GM12878 (cell line): ENCODE measurements around the gene TRIM42. TPM values are rescaled to one million over a fixed set of nuclear protein-coding genes. Genes with fewer than 3 reads are reported as not detected.

Experiments
- ATAC-seq: fragments of 200-7000 bp; cut with Tn5 transposase; 3 replicates; pipeline ENCODE4 v1.9.1; 2020; ENCODE audit warnings: mild to moderate bottlenecking, moderate library complexity
- BruUV-seq: library from RNA; stranded (reverse); fragments of 400-500 nt; replicated peaks from 2 replicates; lab custom pipeline; 2021; lab: Mats Ljungman, UMichigan
- CTCF ChIA-PET: fragments of 300-600 bp; sonication (Branson Sonifier 250); formaldehyde crosslinking; extraction: SDS; loops from one replicate; lab custom pipeline; 2021; ENCODE audit warnings: inconsistent platforms; lab: Yijun Ruan, JAX
- POLR2A ChIA-PET: fragments of 350-600 bp; formaldehyde crosslinking; extraction: SDS; loops from one replicate; lab custom pipeline; 2021; ENCODE audit warnings: inconsistent platforms; lab: Charles Lee
- RAD21 ChIA-PET: fragments of 300-600 bp; sonication (Branson Sonifier 250); formaldehyde crosslinking; loops from one replicate; lab custom pipeline; 2023; ENCODE audit warnings: antibody characterized with exemption; ENCODE audit not compliant: unreplicated experiment; lab: Charles Lee
- SMC1A ChIA-PET: fragments of 300-600 bp; sonication (Branson Sonifier 250); formaldehyde crosslinking; loops from one replicate; lab custom pipeline; 2023; ENCODE audit not compliant: unreplicated experiment, uncharacterized antibody; lab: Charles Lee
- DNase-seq: peaks from one replicate; pipeline ENCODE4 v3.0.0-alpha.2; 2011; ENCODE audit warnings: low read depth, low spot score
- FAIRE-seq: peaks from 3 replicates; lab custom pipeline; 2011; peaks lifted over from hg19 to GRCh38; lab: Jason Lieb, UNC
- H2AFZ ChIP-seq: 2 replicates; pipeline ENCODE4 v1.6.0; 2011; ENCODE audit warnings: low read depth, low read length, control low read depth; ENCODE audit not compliant: control insufficient read depth
- H3K27ac ChIP-seq: 2 replicates; pipeline ENCODE4 v1.5.1; 2011; ENCODE audit warnings: control low read depth; ENCODE audit not compliant: control insufficient read depth, insufficient read depth
- H3K27me3 ChIP-seq, 2 experiments: replicated peaks in 1 of 2; 2 replicates each; pipeline versions ENCODE4 v1.6.0 to v1.6.1; 2011; ENCODE audit warnings: low read length in 1 of 2; ENCODE audit not compliant: control insufficient read depth in 2 of 2, insufficient read depth in 2 of 2
- H3K36me3 ChIP-seq, 2 experiments: 2 replicates each; pipeline ENCODE4 v1.5.1; 2011; ENCODE audit warnings: low read length in 1 of 2; ENCODE audit not compliant: control insufficient read depth in 2 of 2, insufficient read depth in 2 of 2
- H3K4me1 ChIP-seq: 2 replicates; pipeline ENCODE4 v1.6.1; 2011; ENCODE audit warnings: mild to moderate bottlenecking, low read length, moderate library complexity, mixed read lengths; ENCODE audit not compliant: control insufficient read depth, insufficient read depth
- H3K4me2 ChIP-seq: 2 replicates; pipeline ENCODE4 v1.6.0; 2011; ENCODE audit warnings: control low read depth; ENCODE audit not compliant: control insufficient read depth, insufficient read depth
- H3K4me3 ChIP-seq: fragments of 200-600 bp; sonication (generic); 2 replicates; pipeline ENCODE4 v1.5.1; 2016
- H3K79me2 ChIP-seq: 2 replicates; pipeline ENCODE4 v1.6.0; 2011; ENCODE audit warnings: low read length; ENCODE audit not compliant: control insufficient read depth, insufficient read depth
- H3K9ac ChIP-seq: 2 replicates; pipeline ENCODE4 v1.8.0; 2011; ENCODE audit warnings: low read length, control low read depth, mixed read lengths; ENCODE audit not compliant: control insufficient read depth, insufficient read depth
- H3K9me3 ChIP-seq: replicated peaks from 3 replicates; pipeline ENCODE4 v1.5.1; 2011; ENCODE audit warnings: mild to moderate bottlenecking, low read length; ENCODE audit not compliant: control insufficient read depth, insufficient read depth
- H4K20me1 ChIP-seq: 2 replicates; pipeline ENCODE4 v1.6.0; 2011; ENCODE audit not compliant: control insufficient read depth, insufficient read depth
- RFX5 ChIP-seq: IDR thresholded peaks from 2 replicates; pipeline ENCODE4 v1.6.1; 2011; ENCODE audit warnings: low read depth, low read length, improper control_type of control experiment
- ZBTB40 ChIP-seq: fragments of 450-650 bp; IDR thresholded peaks from 2 replicates; pipeline ENCODE4 v1.6.1; 2016; ENCODE audit warnings: mild to moderate bottlenecking, moderate library complexity, borderline replicate concordance
- ZNF207 ChIP-seq: fragments of 450-650 bp; IDR thresholded peaks from 2 replicates; pipeline ENCODE4 v1.6.1; 2014; ENCODE audit warnings: antibody characterized with exemption, mild to moderate bottlenecking, borderline replicate concordance
- in situ Hi-C: fragments of 300-500 bp; cut with MboI; formaldehyde crosslinking; loops from 9 replicates; pipeline ENCODE4 v1.14.3; 2018; ENCODE audit warnings: mixed read lengths
- intact Hi-C: fragments of 100-400 bp; cut with micrococcal nuclease; formaldehyde crosslinking; loops from one replicate; pipeline ENCODE4 v1.14.2; 2022; ENCODE audit not compliant: unreplicated experiment
- polyA plus RNA-seq, 11 experiments: library from polyadenylated mRNA; depleted of rRNA in 4 of 11; unstranded in 6 of 11; stranded (reverse) in 5 of 11; fragments of >200 nt; fragmentation: Nextera tagmentation in 4 of 11; fragmentation: Illumina TruSeq in 1 of 11; extraction: Ambion mirVana in 4 of 11; extraction: Trizol in 1 of 11; gene quantifications; 1 replicate in 1 of 11; 2 replicates in 10 of 11; pipeline versions ENCODE4 v1.2.1 to v1.2.3, GENCODE V29; 2011 to 2016; ENCODE audit warnings: inconsistent platforms in 2 of 11, missing spikeins in 2 of 11, low read depth in 1 of 11
- total RNA-seq, 4 experiments: library from RNA; depleted of rRNA in 3 of 4; stranded (reverse); fragments of >200 nt in 3 of 4; fragmentation: Illumina TruSeq in 1 of 4; extraction: Trizol in 1 of 4; gene quantifications; 2 replicates each; pipeline versions ENCODE4 v1.2.1 to v1.2.3, GENCODE V29; 2013 to 2021
- TF ChIP-seq, protein P1 (sequence below): fragments of 450-650 bp; IDR thresholded peaks from 2 replicates; pipeline ENCODE4 v1.6.1; 2017; ENCODE audit warnings: low read depth, mild to moderate bottlenecking, moderate library complexity

TRIM42 gene
- total and polyA plus RNA-seq, 10 of the 15 experiments (the other 5 are each of a cell fraction or from before 2014, with no cell fraction given), result 0.03 TPM; not detected in 9

DNA sequence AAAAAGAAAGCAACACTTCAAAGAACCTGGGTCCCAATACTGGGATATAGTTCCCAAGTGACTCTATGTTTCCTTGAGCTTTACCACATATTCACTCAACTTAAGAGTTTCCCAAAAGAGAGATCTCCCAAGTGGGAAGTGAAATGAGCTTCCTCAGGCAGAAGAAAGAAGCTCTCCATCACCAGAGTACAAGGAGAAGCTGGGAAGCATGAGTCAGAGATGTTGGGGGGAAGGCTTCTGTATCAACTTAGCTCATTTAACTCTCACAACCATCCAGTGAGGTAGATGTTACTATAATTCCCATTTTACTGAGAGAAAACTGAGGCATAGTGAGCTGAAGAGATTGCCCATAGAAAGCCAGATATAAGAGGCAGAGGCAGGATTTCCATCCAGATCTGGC, 47.0 kb upstream of the TRIM42 start:
- ChIA-PET RAD21 (interaction anchor here (1.4 kb wide), 1 partner anchor 105 kb away, joined by 6 read pairs; no protein-coding TSS in a partner anchor), CTCF (no interaction called here), POLR2A (no interaction called here), SMC1A (interaction anchor here (1.0 to 1.4 kb wide), 3 partner anchors 9 to 33 kb away, joined by 3 to 4 read pairs (median 3); no protein-coding TSS in a partner anchor)
- Histone ChIP-seq H3K9ac (no peak overlapping the region), H3K27me3 (no peaks in the 10 kb centered on the region), H3K27ac (no peak overlapping the region), H4K20me1 (no peaks in the 10 kb centered on the region), H3K4me3 (no peak overlapping the region), H3K79me2 (no peaks in the 10 kb centered on the region), H3K4me2 (no peak overlapping the region), H3K4me1 (no peaks in the 10 kb centered on the region), H3K9me3 (no peaks in the 10 kb centered on the region), H3K36me3 (no peaks in the 10 kb centered on the region), H2AFZ (no peak overlapping the region)
- FAIRE-seq (no peak), DNase-seq (no peak), ATAC-seq (no peak)
- BruUV-seq, result no TSS peak
- in situ Hi-C loops, result no loop called here
- intact Hi-C loops, result no loop called here
- TF ChIP-seq, protein P1, sequence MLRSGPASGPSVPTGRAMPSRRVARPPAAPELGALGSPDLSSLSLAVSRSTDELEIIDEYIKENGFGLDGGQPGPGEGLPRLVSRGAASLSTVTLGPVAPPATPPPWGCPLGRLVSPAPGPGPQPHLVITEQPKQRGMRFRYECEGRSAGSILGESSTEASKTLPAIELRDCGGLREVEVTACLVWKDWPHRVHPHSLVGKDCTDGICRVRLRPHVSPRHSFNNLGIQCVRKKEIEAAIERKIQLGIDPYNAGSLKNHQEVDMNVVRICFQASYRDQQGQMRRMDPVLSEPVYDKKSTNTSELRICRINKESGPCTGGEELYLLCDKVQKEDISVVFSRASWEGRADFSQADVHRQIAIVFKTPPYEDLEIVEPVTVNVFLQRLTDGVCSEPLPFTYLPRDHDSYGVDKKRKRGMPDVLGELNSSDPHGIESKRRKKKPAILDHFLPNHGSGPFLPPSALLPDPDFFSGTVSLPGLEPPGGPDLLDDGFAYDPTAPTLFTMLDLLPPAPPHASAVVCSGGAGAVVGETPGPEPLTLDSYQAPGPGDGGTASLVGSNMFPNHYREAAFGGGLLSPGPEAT, result no peak
- no peak for TF ChIP-seq ZNF207
- no peak for TF ChIP-seq ZBTB40
- TF ChIP-seq RFX5, result no peak
